ENCODE data around the gene MYMX. TPM values are rescaled to one million over a fixed set of nuclear protein-coding genes. Genes with fewer than 3 reads are reported as not detected.
"Not testable (repeated sequence)": the region's sequence is repeated elsewhere in the genome, so short reads cannot be mapped to it uniquely, and the experiment has no call there.

Gene MYMX
- total RNA-seq, 1 donor from 2014 or later, result not detected

DNA sequence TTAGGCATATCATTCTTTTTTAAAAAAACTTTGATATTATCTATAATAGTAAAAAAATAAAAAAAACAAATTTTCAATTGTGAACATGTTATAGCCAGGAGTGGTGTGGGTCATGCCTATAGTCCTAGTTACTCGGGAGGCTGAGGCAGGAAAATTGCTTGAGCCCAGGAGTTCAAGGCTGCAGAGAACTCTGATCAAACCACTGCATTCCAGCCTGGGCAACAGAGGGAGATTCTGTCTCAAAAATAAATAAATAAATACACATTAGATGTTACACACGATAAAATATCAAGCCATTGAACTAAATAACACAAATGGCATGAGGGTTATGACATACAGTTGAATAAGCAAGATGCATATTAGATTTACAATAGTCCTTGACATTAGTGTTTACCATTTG, 27.9 kb upstream of the MYMX start:
- no peak for DNase-seq

DNA sequence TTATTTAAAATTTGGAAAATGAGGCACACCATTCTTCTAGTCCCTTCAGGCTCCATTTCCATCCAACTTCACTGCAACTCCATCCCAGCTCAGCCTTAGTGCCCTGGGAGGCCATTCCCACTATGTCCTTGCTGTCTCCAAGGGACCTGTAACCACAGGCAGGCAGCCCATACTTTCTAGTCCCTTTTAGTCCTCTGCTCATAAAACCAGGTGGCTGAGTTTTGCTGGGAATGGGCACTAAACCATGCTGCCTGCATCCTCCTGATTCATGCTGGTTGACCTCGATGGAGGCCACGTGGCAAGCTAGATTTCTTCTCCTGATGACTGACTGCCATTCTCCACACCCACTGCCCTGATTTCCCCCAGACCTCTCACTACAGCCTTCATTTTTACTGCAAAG, 27.5 kb upstream of the MYMX start:
- DNase-seq, result no peak

DNA sequence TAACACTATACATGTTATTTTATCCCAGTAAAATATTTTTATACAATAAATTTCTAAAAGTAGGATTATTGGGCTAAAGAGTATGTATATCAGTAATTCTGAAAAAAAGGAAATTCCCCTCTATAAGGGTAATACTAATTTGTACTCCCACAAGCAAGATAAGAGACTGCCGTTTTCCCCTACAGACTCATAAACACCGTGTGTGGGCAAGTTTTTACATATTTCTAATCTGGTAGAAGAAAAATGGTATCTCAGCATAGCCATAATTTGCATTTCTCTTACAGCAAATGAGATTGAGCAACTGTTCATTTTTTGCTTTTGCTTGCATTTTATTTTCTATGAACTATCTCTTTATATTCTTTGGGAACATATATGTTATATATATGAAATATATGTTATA, 26.0 kb upstream of the MYMX start:
- no peak for DNase-seq

DNA sequence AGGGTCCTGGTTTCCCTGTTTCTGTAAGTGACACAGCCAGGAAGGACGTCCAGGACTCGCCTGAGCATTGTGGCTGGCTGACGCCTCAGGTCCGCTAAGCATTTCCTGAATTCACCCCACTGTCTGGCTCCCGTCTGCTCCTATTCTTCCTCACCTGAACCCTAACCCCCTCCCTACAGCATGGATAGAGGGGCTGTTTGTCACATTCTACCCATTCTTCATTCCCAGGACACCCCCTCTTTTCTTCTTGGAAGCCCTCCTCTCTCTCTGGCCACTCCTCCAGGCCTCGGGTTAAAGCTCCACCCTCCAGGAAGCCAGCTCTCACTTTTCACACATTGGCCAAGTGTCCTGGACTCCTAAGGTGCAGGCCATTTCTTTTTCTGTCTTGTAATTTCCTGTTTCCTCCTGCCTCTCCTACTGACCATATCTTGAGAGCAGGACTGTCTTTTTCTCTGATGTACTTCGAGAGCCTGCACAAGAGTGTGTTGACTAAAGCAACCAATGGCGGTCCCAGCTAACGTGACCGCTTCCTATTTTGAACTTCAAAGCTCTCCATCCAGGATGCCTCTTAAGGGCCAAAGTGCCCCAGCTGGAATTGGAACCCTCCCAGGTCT, 24.2 kb upstream of the MYMX start:
- peak; percentile 69 for DNase-seq

DNA sequence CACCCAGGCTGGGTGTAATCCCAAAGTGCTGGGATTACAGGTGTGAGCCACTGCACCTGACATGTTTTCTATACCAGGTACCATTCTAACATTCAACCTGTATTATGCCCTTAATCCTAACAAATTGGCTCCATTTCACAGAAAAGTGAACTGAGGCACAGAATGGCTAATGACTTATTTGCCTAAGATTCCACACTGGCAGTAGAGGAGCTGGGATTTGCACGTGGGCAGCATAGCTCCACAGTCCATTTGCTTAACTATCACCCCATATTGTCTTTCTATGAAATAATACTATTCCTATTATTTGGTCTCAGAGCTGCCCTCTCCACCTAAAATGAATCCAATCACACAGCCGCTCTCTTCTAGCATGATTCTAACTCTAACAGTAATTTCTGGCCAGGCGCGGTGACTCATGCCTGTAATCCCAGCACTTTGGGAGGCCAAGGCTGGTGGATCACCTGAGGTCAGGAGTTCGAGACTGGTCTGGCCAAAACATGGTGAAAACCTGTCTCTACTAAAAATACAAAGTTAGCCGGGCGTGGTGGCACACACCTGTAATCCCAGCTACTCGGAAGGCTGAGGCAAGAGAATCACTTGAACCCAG, 23.3 kb upstream of the MYMX start:
- no peak for DNase-seq

DNA sequence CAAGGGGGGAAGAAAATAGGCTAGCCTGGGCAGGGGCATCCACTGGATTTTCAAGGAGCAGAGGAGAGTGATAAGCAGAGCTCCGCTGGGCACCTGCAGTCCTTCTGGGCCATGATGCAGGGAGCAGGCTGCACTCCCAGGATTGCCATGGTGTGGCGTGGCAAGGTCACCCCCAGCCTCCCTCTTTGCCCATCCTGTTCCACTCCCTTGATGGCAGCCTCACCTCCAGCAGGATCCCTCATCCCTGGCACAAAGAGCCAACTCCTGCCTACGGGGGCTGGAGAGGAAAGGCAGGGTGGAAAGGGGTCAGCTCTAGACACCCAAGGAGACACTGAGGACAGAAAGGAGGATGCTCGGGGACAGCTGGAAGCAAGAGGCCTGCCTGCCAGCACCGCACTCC, 22.4 kb upstream of the MYMX start:
- no peak for DNase-seq

DNA sequence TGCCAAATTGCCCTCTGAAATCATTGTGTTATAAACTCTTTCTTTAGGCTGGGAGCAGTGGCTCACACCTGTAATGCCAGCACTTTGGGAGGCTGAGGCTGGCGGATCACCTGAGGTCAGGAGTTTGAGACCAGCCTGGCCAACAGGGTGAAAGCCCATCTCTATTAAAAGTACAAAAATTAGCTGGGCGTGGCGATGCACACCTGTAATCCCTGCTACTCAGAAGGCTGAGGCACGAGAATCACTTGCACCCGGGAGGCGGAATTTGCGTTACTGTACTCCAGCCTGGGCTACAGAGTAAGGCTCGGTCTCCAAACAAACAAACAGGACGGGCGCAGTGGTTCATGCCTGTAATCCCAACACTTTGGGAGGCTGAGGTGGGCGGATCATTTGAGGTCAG, 20.4 kb upstream of the MYMX start:
- not testable (repeated sequence) for DNase-seq

DNA sequence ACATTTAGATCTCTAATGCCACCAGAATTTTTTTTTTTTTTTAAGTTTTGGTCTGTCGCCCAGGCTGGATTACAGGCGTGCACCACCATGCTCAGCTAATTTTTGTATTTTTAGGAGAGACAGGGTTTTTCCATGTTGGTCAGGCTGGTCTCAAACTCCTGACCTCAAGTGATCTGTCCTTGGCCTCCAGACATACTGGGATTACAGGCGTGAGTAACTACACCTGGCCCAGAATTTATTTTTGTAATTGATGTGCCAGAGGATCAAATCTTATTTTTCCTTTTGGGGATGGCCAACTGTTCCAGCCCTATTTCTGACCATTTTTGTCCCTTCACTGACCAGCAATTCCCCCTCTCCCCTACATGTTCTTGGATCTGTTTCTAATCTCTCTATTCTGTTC, 18.0 kb upstream of the MYMX start:
- no peak for DNase-seq

DNA sequence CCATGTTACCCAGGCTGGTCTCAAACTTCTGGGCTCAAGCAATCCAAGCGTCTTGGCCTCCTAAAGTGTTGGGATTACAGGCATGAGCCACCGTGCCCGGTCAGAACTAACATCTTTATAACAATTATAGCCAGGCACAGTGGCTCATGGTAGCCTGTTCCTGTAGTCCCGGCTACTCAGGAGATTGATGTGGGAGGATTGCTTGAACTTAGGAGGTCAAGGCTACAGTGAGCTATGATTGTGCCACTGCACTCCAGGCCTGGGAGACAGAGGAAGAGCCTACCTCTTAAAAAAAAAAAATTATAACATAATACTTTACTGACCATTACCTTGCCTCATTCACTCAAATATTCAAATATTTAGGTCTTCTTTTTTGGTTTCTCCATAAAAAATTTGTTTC, 16.8 kb upstream of the MYMX start:
- no peak for DNase-seq

DNA sequence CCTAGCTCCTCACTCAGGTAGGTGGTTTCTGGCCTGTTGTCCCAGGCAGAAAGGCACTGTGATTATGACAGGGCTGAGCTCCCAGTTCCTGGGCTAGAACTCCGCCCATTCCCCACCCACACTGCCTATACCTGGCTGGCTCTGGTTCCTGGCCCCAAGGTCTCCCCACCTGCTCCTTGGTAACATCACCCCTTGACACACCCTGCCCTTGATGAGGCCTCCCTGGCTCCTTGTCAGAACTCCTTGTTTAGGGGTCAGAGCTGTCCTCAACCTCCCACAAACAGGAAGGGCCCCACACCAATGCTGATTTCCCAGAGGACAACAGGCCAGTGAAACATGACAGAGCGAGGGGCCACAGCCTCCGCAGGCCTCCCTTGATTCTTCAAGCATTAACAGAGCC, 15.5 kb upstream of the MYMX start:
- no peak for DNase-seq

DNA sequence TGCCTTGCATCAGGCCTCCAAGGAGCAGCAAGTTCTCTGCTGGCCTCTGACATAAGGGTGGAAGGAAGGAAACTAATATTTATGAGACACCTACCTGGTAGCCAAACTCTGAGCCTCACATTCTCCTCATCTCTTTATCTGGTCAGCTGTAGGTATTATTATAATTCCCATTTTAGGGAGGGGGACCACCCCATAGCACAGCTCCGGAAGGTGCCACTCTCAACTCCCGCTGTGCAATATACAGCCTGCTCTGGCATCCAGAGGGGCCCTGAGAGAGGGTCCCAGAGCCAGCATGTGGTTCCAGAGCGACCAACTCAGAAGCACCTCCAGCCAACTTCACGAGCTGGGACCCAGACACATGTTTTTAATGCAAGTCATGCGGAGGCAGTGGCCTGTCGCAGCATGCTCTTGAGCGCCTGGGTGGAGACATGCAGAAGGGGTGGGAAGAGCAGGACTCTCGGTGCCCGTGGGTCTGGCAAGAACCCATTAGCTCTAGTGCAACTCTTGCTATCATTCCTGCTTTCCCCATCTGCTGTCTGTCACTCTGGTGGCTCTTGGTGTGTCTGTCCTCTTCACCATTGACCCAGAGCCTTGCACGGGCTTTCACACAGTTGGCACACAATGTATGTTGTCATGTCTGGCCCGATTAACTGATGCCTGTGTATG, 15.0 kb upstream of the MYMX start:
- no peak for DNase-seq

DNA sequence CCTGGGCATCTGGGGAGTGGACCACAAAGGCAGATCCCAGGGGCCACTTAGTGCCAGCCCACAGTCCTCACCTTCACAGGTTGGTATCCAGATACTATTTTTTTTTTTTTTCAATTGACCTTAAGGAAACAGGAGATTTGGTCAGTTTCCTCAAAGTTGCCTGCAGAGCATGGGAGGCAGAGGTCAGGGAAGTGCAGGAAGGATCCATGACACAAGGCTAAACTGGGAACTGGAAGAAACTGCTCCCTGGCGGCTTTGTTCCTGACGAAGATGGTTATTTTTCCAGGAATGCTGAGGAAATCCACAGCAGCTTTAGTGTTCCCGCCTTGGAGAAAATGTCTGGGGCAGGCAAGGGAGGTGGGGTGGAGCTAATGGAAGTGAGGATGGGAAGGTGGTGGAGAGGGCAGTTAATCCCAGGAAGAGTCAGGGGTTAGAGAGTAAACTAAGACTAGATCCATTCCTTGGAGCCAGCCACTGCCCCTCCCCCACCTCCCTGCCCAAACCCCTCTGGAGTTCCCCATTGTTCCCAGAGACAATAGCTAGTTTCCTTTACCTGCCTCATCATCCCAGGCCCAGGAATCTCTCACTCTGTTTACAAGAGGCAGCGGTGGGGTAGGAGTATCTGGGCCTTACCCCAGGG, 14.3 kb upstream of the MYMX start:
- DNase-seq, result peak; percentile 65

DNA sequence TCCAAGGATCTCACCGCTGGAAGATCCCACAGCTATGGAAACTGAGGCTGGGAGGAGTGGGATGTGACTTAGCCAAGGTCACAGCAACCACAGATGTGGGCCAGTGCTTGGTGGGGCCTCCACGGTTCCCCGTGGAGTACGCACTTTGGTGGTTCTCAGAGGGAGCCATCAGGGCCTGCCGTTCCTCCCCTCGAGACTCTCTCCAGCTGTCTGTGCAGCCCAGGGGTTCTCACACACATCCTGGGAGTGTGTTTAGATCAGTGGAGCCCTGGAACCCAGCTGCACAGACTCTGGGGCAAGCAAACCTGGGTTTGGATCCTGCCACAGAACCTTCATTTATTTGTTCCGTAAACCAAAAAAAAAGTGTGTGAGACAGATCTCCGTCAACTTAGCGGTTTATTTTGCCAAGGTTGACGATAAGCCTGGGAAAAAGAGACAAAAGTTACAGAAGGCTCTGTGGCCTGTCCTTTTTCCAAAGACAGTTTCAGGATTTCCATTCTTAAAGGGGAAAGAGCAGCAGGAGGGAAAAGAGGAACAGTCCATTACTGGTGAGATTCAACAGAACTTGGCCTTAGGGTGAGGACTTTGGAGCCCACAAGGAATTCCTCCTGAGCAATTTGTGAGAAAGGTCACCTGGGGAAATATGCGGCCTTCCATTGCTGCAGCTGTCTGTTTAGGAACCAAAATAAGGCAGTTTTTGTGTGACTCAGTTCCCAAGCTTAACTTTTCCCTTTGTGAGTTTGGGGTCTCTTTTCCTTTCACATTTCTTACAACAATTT, 13.6 kb upstream of the MYMX start:
- no peak for DNase-seq

DNA sequence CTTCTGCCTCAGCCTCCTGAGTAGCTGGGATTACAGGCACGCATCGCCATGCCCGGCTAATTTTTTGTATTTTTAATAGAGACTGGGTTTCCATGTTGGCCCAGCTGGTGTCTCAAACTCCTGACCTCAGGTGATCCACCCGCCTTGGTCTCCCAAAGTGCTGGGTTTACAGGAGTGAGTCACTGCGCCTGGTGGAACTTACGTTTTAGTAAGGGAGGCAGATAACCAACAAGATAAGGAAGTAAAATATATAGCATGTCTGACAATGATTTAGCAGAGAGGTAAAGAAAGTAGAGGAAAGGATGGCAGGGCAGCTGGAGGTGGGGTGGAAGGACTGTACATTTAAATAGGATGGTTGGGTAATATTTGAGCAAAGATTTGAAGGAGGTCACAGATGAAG, 12.8 kb upstream of the MYMX start:
- DNase-seq, result no peak

DNA sequence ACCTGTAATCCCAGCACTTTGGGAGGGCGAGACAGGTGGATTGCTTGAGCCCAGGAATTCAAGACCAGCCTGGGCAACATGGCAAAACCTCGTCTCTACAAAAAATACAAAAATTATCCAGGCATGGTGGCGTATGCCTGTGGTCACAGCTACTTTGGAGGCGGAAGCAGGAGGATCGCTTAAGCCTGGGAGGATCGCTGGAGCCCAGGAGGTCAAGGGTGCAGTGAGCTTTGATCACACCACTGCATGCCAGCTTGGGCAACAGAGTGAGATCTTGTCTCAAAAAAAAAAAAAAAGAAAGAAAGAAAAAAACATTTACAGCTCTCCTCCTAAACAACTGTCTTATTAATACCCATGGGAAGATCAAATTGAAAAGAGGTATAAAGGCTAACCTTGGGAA, 8.8 kb upstream of the MYMX start:
- DNase-seq, result no peak

DNA sequence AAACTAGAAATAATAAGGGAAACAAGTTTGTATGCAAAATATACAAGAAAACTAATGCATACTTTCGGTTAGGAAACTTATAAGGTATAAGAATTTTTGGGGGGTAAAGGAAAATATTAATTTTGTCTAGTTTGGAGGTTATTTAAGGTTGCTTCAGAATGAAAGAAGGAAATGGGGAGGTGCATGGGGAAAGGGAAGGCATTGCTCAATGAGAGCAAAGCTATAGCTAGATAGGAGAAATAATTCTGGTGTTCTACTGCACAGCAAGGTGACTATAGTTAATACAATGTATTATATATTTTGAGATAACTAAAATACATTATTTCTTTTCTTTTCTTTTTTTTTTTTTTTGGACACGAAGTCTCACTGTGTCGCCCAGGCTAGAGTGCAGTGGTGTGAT, 5.4 kb upstream of the MYMX start:
- DNase-seq, result no peak

DNA sequence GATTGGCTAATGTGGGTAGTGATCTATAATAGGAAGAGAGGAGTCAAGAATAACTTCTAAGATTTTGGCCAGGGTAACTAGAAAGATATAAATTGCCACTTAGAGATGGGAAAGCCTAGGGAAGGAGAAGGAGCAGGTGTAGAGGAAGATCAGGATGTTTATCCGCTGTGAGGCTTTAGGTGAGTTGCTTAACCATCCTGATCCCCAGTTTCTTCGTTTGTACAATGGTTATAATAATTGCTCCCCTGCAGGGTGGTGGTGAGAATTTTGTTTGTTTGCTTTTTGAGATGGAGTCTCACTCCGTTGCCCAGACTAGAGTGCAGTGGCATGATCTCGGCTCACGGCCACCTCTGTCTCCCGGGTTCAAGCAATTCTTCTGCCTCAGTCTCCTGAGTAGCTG, 2.4 kb upstream of the MYMX start:
- DNase-seq, result no peak

DNA sequence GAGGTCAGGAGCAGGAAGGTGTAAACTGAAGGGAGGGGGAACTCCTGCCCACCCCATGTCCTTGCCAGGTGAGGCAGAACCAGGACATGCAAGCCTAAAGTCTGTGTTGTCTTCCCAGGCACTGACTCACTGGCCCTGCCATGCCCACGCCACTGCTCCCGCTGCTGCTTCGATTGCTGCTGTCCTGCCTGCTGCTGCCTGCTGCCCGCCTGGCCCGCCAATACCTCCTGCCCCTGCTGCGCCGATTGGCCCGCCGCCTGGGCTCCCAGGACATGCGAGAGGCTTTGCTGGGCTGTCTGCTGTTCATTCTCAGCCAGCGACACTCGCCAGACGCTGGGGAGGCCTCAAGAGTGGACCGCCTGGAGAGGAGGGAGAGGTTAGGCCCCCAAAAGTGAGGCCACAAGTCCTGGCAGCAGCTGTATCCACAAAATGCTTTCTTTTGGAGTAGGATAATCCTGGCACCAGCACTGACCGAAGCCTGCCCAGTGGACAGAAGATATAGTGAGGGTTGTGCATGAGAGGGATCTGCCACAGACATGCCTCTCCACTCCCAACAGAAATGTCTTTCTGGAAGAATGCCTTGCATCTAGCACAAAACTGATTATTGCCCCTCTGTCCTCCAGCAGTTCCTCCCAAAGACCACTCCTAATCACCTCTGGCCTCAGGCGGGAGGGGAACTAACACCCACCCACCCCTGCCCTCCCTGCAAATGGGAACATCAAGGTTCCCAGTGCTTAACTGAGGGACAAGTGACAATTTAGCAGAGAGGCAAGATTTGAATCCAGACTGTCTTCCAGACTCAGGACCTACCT, 812 bp downstream of the MYMX start:
- DNase-seq, result peak; percentile 28

DNA sequence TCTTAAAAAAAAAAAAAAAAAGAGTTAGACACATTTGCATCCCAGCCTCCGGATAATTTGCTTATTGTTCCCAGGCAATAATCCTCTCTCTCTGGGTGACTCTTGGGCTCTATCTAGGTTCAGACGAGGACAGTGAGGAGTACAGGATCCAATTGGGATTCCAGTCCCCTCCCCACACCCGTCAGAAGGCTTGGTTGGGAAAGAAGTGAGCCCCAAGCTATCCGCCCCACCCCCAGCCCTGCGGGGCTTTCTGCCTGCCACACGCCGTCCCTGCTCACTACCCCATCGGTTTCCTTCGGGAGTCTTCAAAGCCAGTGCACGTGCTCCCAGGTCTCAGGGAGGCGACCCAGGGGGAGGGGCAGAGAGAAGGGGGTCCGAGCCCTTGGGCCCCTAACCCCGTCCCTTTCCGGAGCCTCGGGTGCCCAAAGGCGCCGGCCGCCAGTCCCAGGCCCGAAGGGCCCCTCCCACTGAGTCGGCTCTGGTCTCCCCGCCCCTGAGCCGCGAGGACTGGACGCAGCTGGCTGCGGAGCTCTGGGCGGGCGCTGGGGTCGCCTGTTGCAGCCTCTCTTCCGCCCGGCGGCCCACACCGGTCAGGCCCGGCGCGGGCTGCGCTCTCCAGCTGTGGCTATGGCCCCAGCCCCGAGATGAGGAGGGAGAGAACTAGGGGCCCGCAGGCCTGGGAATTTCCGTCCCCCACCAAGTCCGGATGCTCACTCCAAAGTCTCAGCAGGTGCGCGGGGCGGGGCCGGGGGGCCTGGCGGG, 2.5 kb downstream of the MYMX start:
- peak; percentile 93 for DNase-seq

DNA sequence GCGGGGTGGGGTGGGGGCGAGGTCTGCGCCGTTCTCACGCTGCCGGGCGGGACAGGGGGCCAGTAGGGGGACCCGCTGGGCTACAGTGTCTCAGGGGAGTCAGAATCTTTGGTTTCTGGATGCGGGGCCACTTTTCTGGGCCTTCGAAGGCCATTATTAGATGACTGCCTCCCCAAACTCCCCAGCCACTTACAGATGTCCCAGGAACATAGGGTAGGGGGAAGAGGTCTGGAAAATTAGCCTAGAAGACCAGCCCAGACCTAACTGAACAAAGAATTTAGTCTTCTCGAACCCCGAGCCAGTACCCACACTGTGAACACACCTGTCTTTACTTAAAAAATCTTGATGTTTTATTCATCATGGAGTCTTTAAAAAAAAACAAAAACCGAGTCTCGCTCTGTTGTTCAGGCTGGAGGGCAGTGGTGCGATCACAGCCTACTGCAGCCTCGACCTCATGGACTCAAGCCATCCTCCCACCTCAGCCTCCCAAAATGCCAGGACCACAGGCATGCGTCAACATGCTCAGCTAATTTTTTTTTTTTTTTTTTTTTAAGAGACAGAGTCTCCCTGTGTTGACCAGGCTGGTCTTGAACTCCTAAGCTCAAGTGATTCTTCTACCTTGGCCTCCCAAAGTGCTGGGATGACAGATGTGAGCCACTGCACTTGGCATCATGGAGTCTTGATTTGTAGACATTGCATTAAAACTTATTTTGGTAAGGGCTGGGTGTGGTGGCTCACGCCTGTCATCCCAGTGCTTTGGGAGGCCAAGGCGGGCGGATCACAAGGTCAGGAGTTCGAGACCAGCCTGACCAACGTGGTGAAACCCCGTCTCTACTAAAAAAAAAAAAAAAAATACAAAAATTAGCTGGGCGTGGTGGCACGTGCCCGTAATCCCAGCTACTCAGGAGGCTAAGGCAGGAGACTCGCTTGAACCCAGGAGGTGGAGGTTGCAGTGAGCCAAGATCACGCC, 3.4 kb downstream of the MYMX start:
- DNase-seq, result no peak

Data from dermis blood vessel endothelial cell (primary cell).